B cell (primary cell): ENCODE measurements around the gene TMEM209. TPM values are rescaled to one million over a fixed set of nuclear protein-coding genes. Genes with fewer than 3 reads are reported as not detected.

Source experiments
- ATAC-seq: fragments of 200-7000 bp; cut with Tn5 transposase; one replicate; pipeline ENCODE4 v1.10.0; 2021; ENCODE audit warnings: low read depth, mild to moderate bottlenecking, moderate number of reproducible peaks, moderate library complexity
- CTCF ChIA-PET: fragments of 350-600 bp; sonication (Branson Sonifier 250); formaldehyde crosslinking; loops from one replicate; lab custom pipeline; 2021; ENCODE audit warnings: antibody characterized with exemption, inconsistent platforms; lab: Charles Lee
- POLR2A ChIA-PET: fragments of 350-600 bp; sonication (Branson Sonifier 250); formaldehyde crosslinking; loops from one replicate; lab custom pipeline; 2021; ENCODE audit warnings: antibody characterized with exemption; lab: Charles Lee
- DNase-seq: peaks from one replicate; pipeline ENCODE4 v3.0.0; 2013
- H2AFZ ChIP-seq: 2 replicates; pipeline ENCODE4 v1.6.1; 2012; ENCODE audit warnings: mild to moderate bottlenecking, low read depth, low read length; ENCODE audit not compliant: insufficient read depth, poor library complexity, severe bottlenecking
- H3K27ac ChIP-seq, 2 donors: 1 replicate in 1 of 2; 2 replicates in 1 of 2; pipeline ENCODE4 v1.5.1; 2012 to 2013; ENCODE audit warnings: low read length in 2 of 2, mild to moderate bottlenecking in 2 of 2, moderate library complexity in 1 of 2
- H3K27me3 ChIP-seq, 4 experiments: fragments of 200-600 bp in 1 of 4; sonication (generic) in 1 of 4; replicated peaks in 1 of 4; 1 replicate in 2 of 4; 2 replicates in 2 of 4; pipeline versions ENCODE4 v1.6.1 to v1.7.0; 2013 to 2016; ENCODE audit warnings: low read length in 3 of 4, mild to moderate bottlenecking in 2 of 4, mixed read lengths in 1 of 4, moderate library complexity in 1 of 4; ENCODE audit not compliant: insufficient read depth in 4 of 4, control insufficient read depth in 3 of 4; ENCODE audit errors: control extremely low read depth in 1 of 4
- H3K36me3 ChIP-seq, 2 experiments: replicated peaks in 1 of 2; 1 replicate in 1 of 2; 2 replicates in 1 of 2; pipeline versions ENCODE4 v1.6.1 to v1.7.1; 2013; ENCODE audit warnings: low read length in 1 of 2; ENCODE audit not compliant: insufficient read depth in 2 of 2, control insufficient read depth in 1 of 2; ENCODE audit errors: control extremely low read depth in 1 of 2, extremely low read depth in 1 of 2
- H3K4me1 ChIP-seq, 2 donors: fragments of 200-600 bp in 1 of 2; sonication (generic) in 1 of 2; 1 replicate in 1 of 2; 2 replicates in 1 of 2; pipeline versions ENCODE4 v1.5.1 to v1.6.1; 2013 to 2017; ENCODE audit warnings: low read length in 2 of 2; ENCODE audit not compliant: control insufficient read depth in 2 of 2, insufficient read depth in 2 of 2
- H3K4me2 ChIP-seq: replicated peaks from 2 replicates; pipeline ENCODE3; 2012; ENCODE audit warnings: mild to moderate bottlenecking, low read depth, low read length; ENCODE audit not compliant: poor library complexity, severe bottlenecking
- H3K4me3 ChIP-seq, 5 experiments: fragments of 200-600 bp in 1 of 5; sonication (generic) in 1 of 5; 1 replicate in 3 of 5; 2 replicates in 2 of 5; pipeline versions ENCODE4 v1.5.1 to v1.7.0; 2011 to 2016; ENCODE audit warnings: low read length in 4 of 5, mild to moderate bottlenecking in 4 of 5, low read depth in 2 of 5, control low read depth in 1 of 5, moderate library complexity in 1 of 5; ENCODE audit not compliant: insufficient read depth in 1 of 5; ENCODE audit errors: control extremely low read depth in 1 of 5, extremely low read depth in 1 of 5
- H3K79me2 ChIP-seq: fragments of 200-600 bp; sonication (generic); one replicate; pipeline ENCODE4 v1.6.0; 2016; ENCODE audit warnings: low read length; ENCODE audit not compliant: control insufficient read depth, insufficient read depth
- H3K9ac ChIP-seq: fragments of 200-600 bp; sonication (generic); 2 replicates; pipeline ENCODE4 v1.6.1; 2017; ENCODE audit warnings: mild to moderate bottlenecking, low read length, moderate library complexity
- H3K9me3 ChIP-seq, 3 donors: one replicate each; pipeline versions ENCODE4 v1.6.1 to v1.7.1; 2013; ENCODE audit warnings: low read length in 2 of 3; ENCODE audit not compliant: control insufficient read depth in 2 of 3, insufficient read depth in 1 of 3; ENCODE audit errors: control extremely low read depth in 1 of 3
- H4K20me1 ChIP-seq: 2 replicates; pipeline ENCODE4 v1.6.0; 2012; ENCODE audit warnings: mild to moderate bottlenecking, low read length; ENCODE audit not compliant: insufficient read depth, control insufficient read depth, poor library complexity, severe bottlenecking
- H3K27ac Mint-ChIP-seq: one replicate; pipeline ENCODE4 v1.8.0; 2021; ENCODE audit warnings: mixed read lengths
- H3K27me3 Mint-ChIP-seq: one replicate; pipeline ENCODE4 v1.8.0; 2021; ENCODE audit warnings: mixed read lengths
- H3K4me1 Mint-ChIP-seq: one replicate; pipeline ENCODE4 v1.8.0; 2021; ENCODE audit warnings: mixed read lengths
- H3K4me3 Mint-ChIP-seq: one replicate; pipeline ENCODE4 v1.8.0; 2021; ENCODE audit warnings: mixed read lengths
- H3K9me3 Mint-ChIP-seq: one replicate; pipeline ENCODE4 v1.8.0; 2022; ENCODE audit warnings: mixed read lengths; ENCODE audit not compliant: insufficient read depth
- EZH2 ChIP-seq: IDR thresholded peaks from 2 replicates; pipeline ENCODE4 v1.6.1; 2012; ENCODE audit warnings: borderline replicate concordance, low read depth, mild to moderate bottlenecking, moderate library complexity, low read length; ENCODE audit not compliant: insufficient read depth, poor library complexity, severe bottlenecking
- WGBS: methylation state at CpG from one replicate; pipeline ENCODE4 v1.1.5; 2013; ENCODE audit warnings: missing lambda C conversion rate; ENCODE audit not compliant: insufficient coverage; 5-methylcytosine and 5-hydroxymethylcytosine counted together
- intact Hi-C: fragments of 100-400 bp; cut with micrococcal nuclease; formaldehyde crosslinking; loops from one replicate; pipeline ENCODE4 v1.10.0; 2022
- polyA plus RNA-seq: library from polyadenylated mRNA; depleted of rRNA; stranded (reverse); fragments of >200 nt; gene quantifications from 2 replicates; pipeline ENCODE4 v1.2.3, GENCODE V29; 2012
- total RNA-seq, 2 donors: library from RNA; stranded (reverse); fragments of 120-200 nt in 1 of 2; gene quantifications; 1 replicate in 1 of 2; 2 replicates in 1 of 2; pipeline versions ENCODE4 v1.2.3 to v1.2.4, GENCODE V29; 2013 to 2022
- TF ChIP-seq, protein P1 (sequence below): fragments of 200-600 bp; IDR thresholded peaks from one replicate; pipeline ENCODE4 v1.8.0; 2022; ENCODE audit warnings: antibody characterized with exemption, mild to moderate bottlenecking

The TMEM209 gene
- total and polyA plus RNA-seq, 2 donors (not counting 1 experiment from before 2014, with no cell fraction given) = 15.8 to 35.8 TPM

- H3K4me3 Mint-ChIP-seq = no peak overlapping the region
- Histone ChIP-seq H3K79me2 (peaks cover 5% of the 10 kb centered on the region), H2AFZ (no peak overlapping the region), H3K4me1 (no peaks in the 10 kb centered on the region), H3K4me2 (no peak overlapping the region), H3K36me3 (peaks cover 12 to 55% of the 10 kb centered on the region in 2 experiments), H3K4me3 (no peak overlapping the region), H4K20me1 (no peaks in the 10 kb centered on the region), H3K27me3 (no peaks in the 10 kb centered on the region), H3K9ac (no peak overlapping the region), H3K9me3 (no peaks in the 10 kb centered on the region), H3K27ac (no peak overlapping the region)
- H3K27me3 Mint-ChIP-seq = no peaks in the 10 kb centered on the region
- DNase-seq (no peak), ATAC-seq (no peak)
- no CpG with 5 or more reads among the region's 2 CpGs for WGBS
- no peaks in the 10 kb centered on the region for H3K9me3 Mint-ChIP-seq
- CTCF ChIA-PET = no interaction called here
- H3K4me1 Mint-ChIP-seq = peaks cover 2% of the 10 kb centered on the region
- POLR2A ChIA-PET = no interaction called here
- intact Hi-C loops = no loop called here
- H3K27ac Mint-ChIP-seq = no peak overlapping the region
- TF ChIP-seq, protein P1, sequence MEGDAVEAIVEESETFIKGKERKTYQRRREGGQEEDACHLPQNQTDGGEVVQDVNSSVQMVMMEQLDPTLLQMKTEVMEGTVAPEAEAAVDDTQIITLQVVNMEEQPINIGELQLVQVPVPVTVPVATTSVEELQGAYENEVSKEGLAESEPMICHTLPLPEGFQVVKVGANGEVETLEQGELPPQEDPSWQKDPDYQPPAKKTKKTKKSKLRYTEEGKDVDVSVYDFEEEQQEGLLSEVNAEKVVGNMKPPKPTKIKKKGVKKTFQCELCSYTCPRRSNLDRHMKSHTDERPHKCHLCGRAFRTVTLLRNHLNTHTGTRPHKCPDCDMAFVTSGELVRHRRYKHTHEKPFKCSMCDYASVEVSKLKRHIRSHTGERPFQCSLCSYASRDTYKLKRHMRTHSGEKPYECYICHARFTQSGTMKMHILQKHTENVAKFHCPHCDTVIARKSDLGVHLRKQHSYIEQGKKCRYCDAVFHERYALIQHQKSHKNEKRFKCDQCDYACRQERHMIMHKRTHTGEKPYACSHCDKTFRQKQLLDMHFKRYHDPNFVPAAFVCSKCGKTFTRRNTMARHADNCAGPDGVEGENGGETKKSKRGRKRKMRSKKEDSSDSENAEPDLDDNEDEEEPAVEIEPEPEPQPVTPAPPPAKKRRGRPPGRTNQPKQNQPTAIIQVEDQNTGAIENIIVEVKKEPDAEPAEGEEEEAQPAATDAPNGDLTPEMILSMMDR = no peak
- no peak for TF ChIP-seq EZH2
These were observed 22.2 kb downstream of the TMEM209 start for GRCh38 chr7:130182990-130183389.

- Histone ChIP-seq H3K9me3 (no peaks in the 10 kb centered on the region), H3K36me3 (peaks cover 14 to 57% of the 10 kb centered on the region in 2 experiments), H2AFZ (no peak overlapping the region), H3K27me3 (no peaks in the 10 kb centered on the region), H3K4me2 (no peak overlapping the region), H3K9ac (no peak overlapping the region), H3K27ac (no peak overlapping the region), H3K4me1 (no peaks in the 10 kb centered on the region), H3K4me3 (no peak overlapping the region), H4K20me1 (no peaks in the 10 kb centered on the region), H3K79me2 (no peaks in the 10 kb centered on the region)
- no peak for DNase-seq
- TF ChIP-seq EZH2 = no peak
- TF ChIP-seq, protein P1 = no peak
- H3K27me3 Mint-ChIP-seq = no peaks in the 10 kb centered on the region
- ChIA-PET POLR2A (no interaction called here), CTCF (no interaction called here)
- H3K4me1 Mint-ChIP-seq = no peaks in the 10 kb centered on the region
- H3K9me3 Mint-ChIP-seq = no peaks in the 10 kb centered on the region
- H3K4me3 Mint-ChIP-seq = no peak overlapping the region
- intact Hi-C loops = no loop called here
- WGBS = no CpG with 5 or more reads among the region's 2 CpGs
- no peak for ATAC-seq
- no peak overlapping the region for H3K27ac Mint-ChIP-seq
These were observed 24.0 kb downstream of the TMEM209 start for GRCh38 chr7:130181263-130181605.
